IMR-90 (cell line): ENCODE results near the gene IDH3G.

Experiments used
- CTCF ChIP-seq: conservative IDR thresholded peaks from 2 replicates; pipeline ENCODE4 v1.5.1; 2012; ENCODE audit warnings: mild to moderate bottlenecking, low read depth, low read length, improper control_type of control experiment
- FOS ChIP-seq: fragments of 150-350 bp; IDR thresholded peaks from 2 replicates; pipeline ENCODE4 v1.6.1; 2016; ENCODE audit warnings: low read depth, low read length
- MAFK ChIP-seq: IDR thresholded peaks from 2 replicates; pipeline ENCODE4 v1.6.1; 2012; ENCODE audit warnings: low read depth, low read length, improper control_type of control experiment
- POLR2A ChIP-seq: IDR thresholded peaks from 2 replicates; pipeline ENCODE4 v1.6.1; 2012; ENCODE audit warnings: mild to moderate bottlenecking, low read depth, low read length
- RAD21 ChIP-seq: IDR thresholded peaks from 2 replicates; pipeline ENCODE4 v1.6.1; 2012; ENCODE audit warnings: low read length, improper control_type of control experiment
- RCOR1 ChIP-seq: IDR thresholded peaks from 2 replicates; pipeline ENCODE4 v1.6.1; 2012; ENCODE audit warnings: mild to moderate bottlenecking, low read length, improper control_type of control experiment; ENCODE audit not compliant: insufficient replicate concordance
- RFX5 ChIP-seq: IDR thresholded peaks from 2 replicates; pipeline ENCODE4 v1.8.0; 2012; ENCODE audit warnings: low read depth, mild to moderate bottlenecking, low read length, moderate library complexity
- USF2 ChIP-seq: fragments of 150-350 bp; IDR thresholded peaks from 2 replicates; pipeline ENCODE4 v1.6.1; 2017; ENCODE audit warnings: mild to moderate bottlenecking, antibody characterized with exemption, low read length, low read depth
- TF ChIP-seq, protein P1 (sequence below): fragments of 150-350 bp; IDR thresholded peaks from 2 replicates; pipeline ENCODE4 v1.6.1; 2016; ENCODE audit warnings: low read depth, mild to moderate bottlenecking, low read length, moderate library complexity, borderline replicate concordance

DNA sequence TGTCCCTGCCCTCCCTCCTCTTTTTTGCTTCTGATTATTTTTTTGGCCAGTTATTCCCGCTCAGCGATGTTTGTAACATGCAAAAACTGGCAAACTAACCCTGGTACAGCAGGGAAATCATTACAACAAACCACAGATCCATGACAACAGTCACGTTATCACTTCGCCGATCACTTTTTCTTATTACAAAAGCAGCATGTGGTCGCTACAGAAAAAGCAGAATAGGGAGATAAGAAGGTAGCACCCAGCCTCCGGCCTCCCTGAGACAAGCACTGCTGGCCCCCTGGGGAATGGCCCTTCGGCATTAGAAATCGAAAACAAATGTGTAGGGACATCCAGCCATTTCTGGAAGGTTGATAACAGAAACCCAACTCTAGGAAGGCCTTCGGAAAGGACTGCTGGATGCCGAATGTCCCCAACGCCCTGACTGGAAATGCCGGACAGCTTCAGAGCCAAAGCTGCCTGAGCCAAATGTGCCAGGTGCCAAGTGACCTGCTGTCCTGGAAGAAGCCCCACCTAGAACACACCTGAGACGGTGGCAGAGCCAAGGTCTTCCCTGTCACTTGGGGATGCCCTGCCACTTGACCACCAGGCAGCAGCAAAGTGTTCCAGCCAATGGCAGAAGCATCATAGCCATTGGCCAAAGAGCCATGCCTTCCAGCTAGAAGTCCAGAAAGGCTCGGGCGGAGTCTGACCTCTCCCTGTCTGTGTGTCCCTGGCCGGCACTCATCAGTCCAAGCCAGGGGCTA is 2.9 kb downstream of the IDH3G start:
- TF ChIP-seq POLR2A = no peak
- TF ChIP-seq CTCF = no peak
- no peak for TF ChIP-seq RFX5
- no peak for TF ChIP-seq RAD21
- TF ChIP-seq RCOR1 = no peak
- TF ChIP-seq, protein P1, sequence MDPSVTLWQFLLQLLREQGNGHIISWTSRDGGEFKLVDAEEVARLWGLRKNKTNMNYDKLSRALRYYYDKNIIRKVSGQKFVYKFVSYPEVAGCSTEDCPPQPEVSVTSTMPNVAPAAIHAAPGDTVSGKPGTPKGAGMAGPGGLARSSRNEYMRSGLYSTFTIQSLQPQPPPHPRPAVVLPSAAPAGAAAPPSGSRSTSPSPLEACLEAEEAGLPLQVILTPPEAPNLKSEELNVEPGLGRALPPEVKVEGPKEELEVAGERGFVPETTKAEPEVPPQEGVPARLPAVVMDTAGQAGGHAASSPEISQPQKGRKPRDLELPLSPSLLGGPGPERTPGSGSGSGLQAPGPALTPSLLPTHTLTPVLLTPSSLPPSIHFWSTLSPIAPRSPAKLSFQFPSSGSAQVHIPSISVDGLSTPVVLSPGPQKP = no peak
- no peak for TF ChIP-seq FOS
- TF ChIP-seq USF2 = no peak
- no peak for TF ChIP-seq MAFK
